Middle frontal gyrus (tissue), 1 donor: Measurements from ENCODE around the gene FAM81A.

Experiments
- DNase-seq: peaks from one replicate; pipeline ENCODE4 v3.0.0-alpha.2; 2015; ENCODE audit warnings: low spot score; ENCODE audit errors: extremely low spot score

Gene FAM81A

GRCh38 chr15:59571606-59572005 lies 133.6 kb downstream of the FAM81A start:
- DNase-seq = no peak
